Measurements from ENCODE around the gene MTUS2.

Gene MTUS2

GRCh38 chr13:29422015-29422414 is 601.9 kb downstream of the MTUS2 start:
- TF ChIP-seq PAX5 (IDR thresholded peaks at IDR 0.05; ENCODE audit: insufficient read depth, low read length, severe bottlenecking) (no peak), SPI1 (IDR thresholded peaks at IDR 0.05; ENCODE audit: low read depth, low read length) (no peak), POLR2AphosphoS5 (IDR thresholded peaks at IDR 0.05; ENCODE audit: low read depth, low read length) (no peak), POLR2A (IDR thresholded peaks at IDR 0.05; ENCODE audit: low read depth, low read length) (no peak), TAF1 (IDR thresholded peaks at IDR 0.05; ENCODE audit: low read depth, low read length) (no peak), POU2F2 (IDR thresholded peaks at IDR 0.05; ENCODE audit: low read depth, low read length) (no peak)
- FAIRE-seq = no peak
- no peak for DNase-seq (ENCODE audit: insufficient read length, low spot score)

GRCh38 chr13:29423050-29423449 is 602.9 kb downstream of the MTUS2 start:
- no peak for TF ChIP-seq PAX5 (IDR thresholded peaks at IDR 0.05; ENCODE audit: insufficient read depth, low read length, severe bottlenecking)
- no peak for TF ChIP-seq SPI1 (IDR thresholded peaks at IDR 0.05; ENCODE audit: low read depth, low read length)
- TF ChIP-seq POU2F2 (IDR thresholded peaks at IDR 0.05; ENCODE audit: low read depth, low read length) = no peak
- TF ChIP-seq POLR2A (IDR thresholded peaks at IDR 0.05; ENCODE audit: low read depth, low read length) = no peak
- TF ChIP-seq POLR2AphosphoS5 (IDR thresholded peaks at IDR 0.05; ENCODE audit: low read depth, low read length) = no peak
- no peak for TF ChIP-seq TAF1 (IDR thresholded peaks at IDR 0.05; ENCODE audit: low read depth, low read length)
- FAIRE-seq = no peak

GRCh38 chr13:29427937-29428309 is 607.8 kb downstream of the MTUS2 start:
- FAIRE-seq = no peak
- no peak for DNase-seq (ENCODE audit: insufficient read length, low spot score)
- TF ChIP-seq PAX5 (IDR thresholded peaks at IDR 0.05; ENCODE audit: insufficient read depth, low read length, severe bottlenecking) = no peak
- TF ChIP-seq POLR2AphosphoS5 (IDR thresholded peaks at IDR 0.05; ENCODE audit: low read depth, low read length) = no peak
- TF ChIP-seq POLR2A (IDR thresholded peaks at IDR 0.05; ENCODE audit: low read depth, low read length) = no peak
- no peak for TF ChIP-seq TAF1 (IDR thresholded peaks at IDR 0.05; ENCODE audit: low read depth, low read length)
- TF ChIP-seq POU2F2 (IDR thresholded peaks at IDR 0.05; ENCODE audit: low read depth, low read length) = no peak
- TF ChIP-seq SPI1 (IDR thresholded peaks at IDR 0.05; ENCODE audit: low read depth, low read length) = no peak

More at GRCh38 chr13:29423050-29423449, 602.9 kb downstream of the MTUS2 start:
- DNase-seq (ENCODE audit: insufficient read length, low spot score) = no peak

- DNase-seq (ENCODE audit: insufficient read length, low spot score) = no peak
- no peak for TF ChIP-seq POLR2A (IDR thresholded peaks at IDR 0.05; ENCODE audit: low read depth, low read length)
- TF ChIP-seq PAX5 (IDR thresholded peaks at IDR 0.05; ENCODE audit: insufficient read depth, low read length, severe bottlenecking) = no peak
- TF ChIP-seq TAF1 (IDR thresholded peaks at IDR 0.05; ENCODE audit: low read depth, low read length) = no peak
- TF ChIP-seq POLR2AphosphoS5 (IDR thresholded peaks at IDR 0.05; ENCODE audit: low read depth, low read length) = no peak
- TF ChIP-seq SPI1 (IDR thresholded peaks at IDR 0.05; ENCODE audit: low read depth, low read length) = no peak
- TF ChIP-seq POU2F2 (IDR thresholded peaks at IDR 0.05; ENCODE audit: low read depth, low read length) = no peak
- FAIRE-seq = no peak
Measured at GRCh38 chr13:29428310-29429181, 608.4 kb downstream of the MTUS2 start.

GRCh38 chr13:29429286-29429900 is 609.3 kb downstream of the MTUS2 start:
- FAIRE-seq = no peak
- TF ChIP-seq TAF1 (IDR thresholded peaks at IDR 0.05; ENCODE audit: low read depth, low read length) (no peak), POLR2AphosphoS5 (IDR thresholded peaks at IDR 0.05; ENCODE audit: low read depth, low read length) (no peak), POLR2A (IDR thresholded peaks at IDR 0.05; ENCODE audit: low read depth, low read length) (no peak), SPI1 (IDR thresholded peaks at IDR 0.05; ENCODE audit: low read depth, low read length) (no peak), POU2F2 (IDR thresholded peaks at IDR 0.05; ENCODE audit: low read depth, low read length) (no peak), PAX5 (IDR thresholded peaks at IDR 0.05; ENCODE audit: insufficient read depth, low read length, severe bottlenecking) (no peak)
- no peak for DNase-seq (ENCODE audit: insufficient read length, low spot score)

GRCh38 chr13:29434217-29434945 is 614.2 kb downstream of the MTUS2 start:
- FAIRE-seq (no peak), DNase-seq (ENCODE audit: insufficient read length, low spot score) (no peak)
- TF ChIP-seq SPI1 (IDR thresholded peaks at IDR 0.05; ENCODE audit: low read depth, low read length) (no peak; the same call in 1 of the 2 replicates), TAF1 (IDR thresholded peaks at IDR 0.05; ENCODE audit: low read depth, low read length) (no peak), POLR2A (IDR thresholded peaks at IDR 0.05; ENCODE audit: low read depth, low read length) (no peak), POU2F2 (IDR thresholded peaks at IDR 0.05; ENCODE audit: low read depth, low read length) (no peak), POLR2AphosphoS5 (IDR thresholded peaks at IDR 0.05; ENCODE audit: low read depth, low read length) (no peak), PAX5 (IDR thresholded peaks at IDR 0.05; ENCODE audit: insufficient read depth, low read length, severe bottlenecking) (no peak)

GRCh38 chr13:29435125-29435911 is 615.2 kb downstream of the MTUS2 start:
- TF ChIP-seq PAX5 (IDR thresholded peaks at IDR 0.05; ENCODE audit: insufficient read depth, low read length, severe bottlenecking) (no peak), POLR2A (IDR thresholded peaks at IDR 0.05; ENCODE audit: low read depth, low read length) (no peak), SPI1 (IDR thresholded peaks at IDR 0.05; ENCODE audit: low read depth, low read length) (no peak), TAF1 (IDR thresholded peaks at IDR 0.05; ENCODE audit: low read depth, low read length) (no peak), POU2F2 (IDR thresholded peaks at IDR 0.05; ENCODE audit: low read depth, low read length) (no peak), POLR2AphosphoS5 (IDR thresholded peaks at IDR 0.05; ENCODE audit: low read depth, low read length) (no peak)
- DNase-seq (ENCODE audit: insufficient read length, low spot score) (no peak), FAIRE-seq (no peak)

GRCh38 chr13:29436291-29436690 is 616.2 kb downstream of the MTUS2 start:
- FAIRE-seq = no peak
- no peak for DNase-seq (ENCODE audit: insufficient read length, low spot score)
- TF ChIP-seq POLR2A (IDR thresholded peaks at IDR 0.05; ENCODE audit: low read depth, low read length) (no peak), SPI1 (IDR thresholded peaks at IDR 0.05; ENCODE audit: low read depth, low read length) (no peak), PAX5 (IDR thresholded peaks at IDR 0.05; ENCODE audit: insufficient read depth, low read length, severe bottlenecking) (no peak), POLR2AphosphoS5 (IDR thresholded peaks at IDR 0.05; ENCODE audit: low read depth, low read length) (no peak), POU2F2 (IDR thresholded peaks at IDR 0.05; ENCODE audit: low read depth, low read length) (no peak), TAF1 (IDR thresholded peaks at IDR 0.05; ENCODE audit: low read depth, low read length) (no peak)
